ENCODE measurements around the gene ANAPC2.

GRCh38 chr9:137141050-137141810 lies 47.1 kb downstream of the ANAPC2 start:
- TF ChIP-seq POLR2A (IDR thresholded peaks at IDR 0.05) (no peak), CTCF (IDR thresholded peaks at IDR 0.05) (no peak)

Measured in prostate gland (tissue), 2 donors.